Tibial nerve (tissue), 4 donors: Measurements from ENCODE around the gene DTYMK. TPM values are rescaled to one million over a fixed set of nuclear protein-coding genes. Genes with fewer than 3 reads are reported as not detected.

Experiments
- DNase-seq, 2 donors: peaks; one replicate each; pipeline ENCODE4 v3.0.0-alpha.2; 2019; ENCODE audit warnings: low spot score in 2 of 2
- H3K27ac ChIP-seq, 4 donors: fragments of 200-600 bp; sonication (generic) in 3 of 4; one replicate each; pipeline ENCODE4 v1.5.1; 2017 to 2019; ENCODE audit warnings: mild to moderate bottlenecking in 1 of 4
- H3K27me3 ChIP-seq, 2 donors: fragments of 200-600 bp; sonication (generic) in 1 of 2; one replicate each; pipeline versions ENCODE4 v1.5.1 to v1.6.0; 2017 to 2019
- H3K36me3 ChIP-seq, 3 donors: fragments of 200-600 bp; sonication (generic); one replicate each; pipeline ENCODE4 v1.5.1; 2018 to 2019
- H3K4me1 ChIP-seq, 4 donors: fragments of 200-600 bp; sonication (generic) in 3 of 4; one replicate each; pipeline ENCODE4 v1.5.1; 2017 to 2019
- H3K4me3 ChIP-seq, 4 donors: fragments of 200-600 bp; sonication (generic) in 3 of 4; one replicate each; pipeline ENCODE4 v1.5.1; 2017 to 2019; ENCODE audit warnings: mild to moderate bottlenecking in 1 of 4, moderate library complexity in 1 of 4
- H3K9me3 ChIP-seq, 4 donors: fragments of 200-600 bp; sonication (generic) in 3 of 4; one replicate each; pipeline ENCODE4 v1.5.1; 2017 to 2019
- EP300 ChIP-seq, 2 donors: sonication (generic); formaldehyde crosslinking; IDR thresholded peaks; one replicate each; pipeline ENCODE4 v1.6.1; 2017; ENCODE audit warnings: antibody characterized with exemption in 2 of 2, mild to moderate bottlenecking in 1 of 2
- POLR2A ChIP-seq, 2 donors: fragments of 450-650 bp; IDR thresholded peaks; one replicate each; pipeline ENCODE4 v1.6.1; 2017; ENCODE audit warnings: antibody characterized with exemption in 2 of 2, mild to moderate bottlenecking in 2 of 2, moderate library complexity in 2 of 2
- WGBS, 2 donors: methylation state at CpG; one replicate each; pipeline ENCODE4 v1.1.5; 2018; 5-methylcytosine and 5-hydroxymethylcytosine counted together
- total RNA-seq, 4 donors: library from RNA; depleted of rRNA; stranded (reverse); fragments of >200 nt; gene quantifications; one replicate each; pipeline ENCODE4 v1.1.0, GENCODE V29; 2016
- TF ChIP-seq, protein P1 (sequence below), 5 experiments: fragments of 200-600 bp in 3 of 5; fragments of 450-650 bp in 2 of 5; sonication (generic) in 3 of 5; IDR thresholded peaks; one replicate each; pipeline ENCODE4 v1.5.1; 2016 to 2019; ENCODE audit warnings: antibody characterized with exemption in 5 of 5, mild to moderate bottlenecking in 3 of 5, moderate library complexity in 2 of 5

DTYMK gene
- total RNA-seq, 4 donors from 2014 or later = 20.5 to 35.4 (median 21.3) TPM

DNA sequence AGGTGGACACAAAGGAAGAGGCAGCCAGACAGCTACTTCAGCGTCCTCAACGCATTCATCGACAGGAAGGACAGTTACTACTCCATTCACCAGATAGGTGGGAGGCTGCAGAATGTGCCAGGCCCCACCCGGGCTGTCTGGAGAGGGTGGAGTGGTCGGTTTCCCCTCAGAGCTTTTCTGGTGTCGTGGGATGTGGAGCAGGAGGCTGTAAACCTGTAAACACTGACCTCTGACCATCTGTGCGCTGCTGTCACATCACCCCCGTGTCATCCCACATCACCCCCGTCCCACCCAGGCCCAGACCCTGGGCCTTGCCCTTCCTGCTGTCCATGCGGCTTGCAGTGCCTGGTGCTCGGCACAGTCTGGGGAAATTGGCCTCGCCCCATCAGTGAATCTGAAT, 32.1 kb downstream of the DTYMK start:
- no peak overlapping the region for H3K27ac ChIP-seq
- H3K4me1 ChIP-seq = peaks cover 0 to 7% (median 0%) of the 10 kb centered on the region in 4 donors
- 85 to 86% methylated on average over 12 of the region's 12 CpGs for WGBS, 2 donors
- H3K36me3 ChIP-seq = peaks cover 3 to 96% (median 9%) of the 10 kb centered on the region in 3 donors
- no peaks in the 10 kb centered on the region for H3K9me3 ChIP-seq
- H3K27me3 ChIP-seq = no peaks in the 10 kb centered on the region
- TF ChIP-seq EP300 (IDR thresholded peaks at IDR 0.05) (no peak), POLR2A (IDR thresholded peaks at IDR 0.05) (no peak)
- TF ChIP-seq, protein P1, sequence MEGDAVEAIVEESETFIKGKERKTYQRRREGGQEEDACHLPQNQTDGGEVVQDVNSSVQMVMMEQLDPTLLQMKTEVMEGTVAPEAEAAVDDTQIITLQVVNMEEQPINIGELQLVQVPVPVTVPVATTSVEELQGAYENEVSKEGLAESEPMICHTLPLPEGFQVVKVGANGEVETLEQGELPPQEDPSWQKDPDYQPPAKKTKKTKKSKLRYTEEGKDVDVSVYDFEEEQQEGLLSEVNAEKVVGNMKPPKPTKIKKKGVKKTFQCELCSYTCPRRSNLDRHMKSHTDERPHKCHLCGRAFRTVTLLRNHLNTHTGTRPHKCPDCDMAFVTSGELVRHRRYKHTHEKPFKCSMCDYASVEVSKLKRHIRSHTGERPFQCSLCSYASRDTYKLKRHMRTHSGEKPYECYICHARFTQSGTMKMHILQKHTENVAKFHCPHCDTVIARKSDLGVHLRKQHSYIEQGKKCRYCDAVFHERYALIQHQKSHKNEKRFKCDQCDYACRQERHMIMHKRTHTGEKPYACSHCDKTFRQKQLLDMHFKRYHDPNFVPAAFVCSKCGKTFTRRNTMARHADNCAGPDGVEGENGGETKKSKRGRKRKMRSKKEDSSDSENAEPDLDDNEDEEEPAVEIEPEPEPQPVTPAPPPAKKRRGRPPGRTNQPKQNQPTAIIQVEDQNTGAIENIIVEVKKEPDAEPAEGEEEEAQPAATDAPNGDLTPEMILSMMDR (IDR thresholded peaks at IDR 0.05) = no peak
- no peak overlapping the region for H3K4me3 ChIP-seq
- no peak for DNase-seq

DNA sequence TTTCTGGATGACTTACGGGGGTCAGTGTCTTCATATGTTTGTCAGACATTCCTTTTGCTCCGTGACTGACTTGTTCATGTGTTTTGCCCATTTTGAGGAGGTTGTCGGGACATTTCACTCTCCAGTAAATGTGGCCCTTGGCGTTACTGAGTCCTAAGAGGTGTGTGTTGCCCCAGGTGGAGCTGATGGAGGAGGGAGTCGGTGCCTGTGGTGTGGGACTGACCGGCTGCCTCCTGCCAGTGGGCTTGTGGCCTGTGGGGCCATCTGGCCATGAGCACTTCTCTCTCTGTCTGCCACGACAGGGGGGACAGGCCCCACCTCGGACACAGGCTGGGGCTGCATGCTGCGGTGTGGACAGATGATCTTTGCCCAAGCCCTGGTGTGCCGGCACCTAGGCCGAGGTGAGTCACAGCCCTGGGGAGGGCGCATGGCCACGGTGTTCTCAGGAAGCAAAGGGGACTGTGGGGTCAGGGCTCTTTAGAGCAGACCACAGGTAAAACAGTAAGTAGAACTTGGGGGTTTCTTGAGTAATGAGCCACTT, 33.3 kb downstream of the DTYMK start:
- WGBS, 2 donors = 93 to 95% methylated on average over 13 of the region's 13 CpGs
- Histone ChIP-seq H3K4me3 (no peak overlapping the region), H3K4me1 (peaks cover 0 to 19% (median 0%) of the 10 kb centered on the region in 4 donors), H3K36me3 (peaks cover 2 to 84% (median 9%) of the 10 kb centered on the region in 3 donors), H3K27me3 (no peaks in the 10 kb centered on the region), H3K27ac (no peak overlapping the region), H3K9me3 (no peaks in the 10 kb centered on the region)
- no peak for DNase-seq
- TF ChIP-seq EP300 (IDR thresholded peaks at IDR 0.05) = no peak
- no peak for TF ChIP-seq POLR2A (IDR thresholded peaks at IDR 0.05)
- TF ChIP-seq, protein P1 (IDR thresholded peaks at IDR 0.05) = no peak

DNA sequence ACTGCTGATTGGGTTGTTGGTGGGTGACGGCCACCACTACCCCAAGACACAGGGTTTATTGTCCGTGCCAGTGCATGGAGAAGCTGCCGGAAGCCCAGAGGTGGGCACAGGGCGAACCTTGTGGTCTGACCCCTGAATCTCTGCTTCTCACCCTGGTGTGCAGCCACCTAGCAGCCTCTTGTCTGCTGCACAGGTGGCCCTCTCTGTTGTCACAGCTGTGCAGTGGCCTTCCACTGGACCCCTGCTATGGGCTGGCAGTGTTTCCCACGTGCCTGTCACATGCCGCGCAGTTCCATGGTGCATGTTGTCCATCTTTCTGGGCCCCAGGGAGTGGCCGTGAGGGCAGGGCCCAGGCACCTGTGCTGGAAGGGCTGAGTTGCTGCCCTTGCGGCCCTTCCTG, 33.9 kb downstream of the DTYMK start:
- H3K27ac ChIP-seq = no peak overlapping the region
- peaks cover 2 to 78% (median 9%) of the 10 kb centered on the region in 3 donors for H3K36me3 ChIP-seq
- WGBS, 2 donors = 91 to 94% methylated on average over 7 to 9 of the region's 9 CpGs
- no peak for DNase-seq
- H3K27me3 ChIP-seq = no peaks in the 10 kb centered on the region
- no peaks in the 10 kb centered on the region for H3K9me3 ChIP-seq
- H3K4me3 ChIP-seq = no peak overlapping the region
- TF ChIP-seq, protein P1 (IDR thresholded peaks at IDR 0.05) = no peak
- TF ChIP-seq EP300 (IDR thresholded peaks at IDR 0.05) = no peak
- no peak for TF ChIP-seq POLR2A (IDR thresholded peaks at IDR 0.05)
- H3K4me1 ChIP-seq = peaks cover 0 to 25% (median 0%) of the 10 kb centered on the region in 4 donors

DNA sequence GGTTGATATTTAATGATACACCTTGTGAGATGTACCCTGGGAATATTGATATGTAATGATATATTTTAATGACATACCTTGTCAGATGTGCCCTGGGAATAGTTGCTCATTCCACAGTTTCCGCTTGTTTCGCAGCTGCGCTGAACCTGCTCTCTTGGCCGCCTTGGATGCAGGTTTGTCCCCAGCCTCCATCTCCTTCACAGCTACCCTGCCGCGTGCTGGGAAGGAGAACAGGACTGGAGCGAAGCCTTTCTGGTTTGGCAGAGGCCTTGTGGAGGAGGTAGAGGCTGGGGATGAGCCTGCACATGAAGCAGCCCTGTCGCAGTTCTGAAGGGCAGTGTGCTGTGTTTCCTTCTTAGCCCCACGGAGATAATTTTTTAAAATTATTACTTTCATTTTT, 34.5 kb downstream of the DTYMK start:
- DNase-seq = no peak
- Histone ChIP-seq H3K27ac (no peak overlapping the region), H3K4me1 (peaks cover 0 to 27% (median 0%) of the 10 kb centered on the region in 4 donors), H3K9me3 (no peaks in the 10 kb centered on the region), H3K27me3 (no peaks in the 10 kb centered on the region), H3K4me3 (no peak overlapping the region), H3K36me3 (peaks cover 2 to 72% (median 9%) of the 10 kb centered on the region in 3 donors)
- WGBS, 2 donors = 94 to 98% methylated on average over 9 of the region's 9 CpGs
- TF ChIP-seq, protein P1 (IDR thresholded peaks at IDR 0.05) = no peak
- TF ChIP-seq POLR2A (IDR thresholded peaks at IDR 0.05) (no peak), EP300 (IDR thresholded peaks at IDR 0.05) (no peak)

DNA sequence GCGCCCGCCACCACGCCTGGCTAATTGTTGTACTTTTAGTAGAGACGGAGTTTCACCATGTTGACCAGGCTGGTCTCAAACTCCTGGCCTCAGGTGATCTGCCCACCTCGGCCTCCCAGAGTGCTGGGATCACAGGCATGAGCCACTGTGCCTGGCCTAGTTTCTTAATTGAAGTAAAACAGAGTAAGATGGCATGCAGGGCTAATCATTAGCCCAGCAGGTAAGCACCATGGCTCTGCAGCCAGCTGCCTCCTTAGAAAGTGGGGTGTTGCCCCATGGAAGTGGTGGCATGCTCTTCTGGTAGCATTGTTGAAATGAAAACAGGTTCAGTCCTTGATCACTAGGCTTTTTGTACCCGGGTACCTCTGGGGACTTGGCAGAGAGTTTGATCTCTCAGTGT, 36.7 kb downstream of the DTYMK start:
- peaks cover 2 to 57% (median 6%) of the 10 kb centered on the region in 3 donors for H3K36me3 ChIP-seq
- TF ChIP-seq EP300 (IDR thresholded peaks at IDR 0.05) (no peak), POLR2A (IDR thresholded peaks at IDR 0.05) (no peak)
- TF ChIP-seq, protein P1 (IDR thresholded peaks at IDR 0.05) = no peak
- H3K4me3 ChIP-seq = no peak overlapping the region
- H3K27me3 ChIP-seq = no peaks in the 10 kb centered on the region
- H3K9me3 ChIP-seq = no peaks in the 10 kb centered on the region
- peaks cover 0 to 38% (median 0%) of the 10 kb centered on the region in 4 donors for H3K4me1 ChIP-seq
- WGBS, 2 donors = 95 to 97% methylated on average over 6 of the region's 6 CpGs
- H3K27ac ChIP-seq = no peak overlapping the region
- DNase-seq = no peak
